IMR-90 (cell line): ENCODE data around the gene CYB561A3. TPM values are rescaled to one million over a fixed set of nuclear protein-coding genes. Genes with fewer than 3 reads are reported as not detected.

ENCODE experiments used
- ATAC-seq: fragments of 200-7000 bp; cut with Tn5 transposase; 2 replicates; pipeline ENCODE4 v1.9.1; 2020; ENCODE audit warnings: low read depth, mild to moderate bottlenecking, moderate library complexity
- BruUV-seq: library from RNA; stranded (reverse); fragments of 400-500 nt; replicated peaks from 2 replicates; lab custom pipeline; 2021; lab: Mats Ljungman, UMichigan
- CTCF ChIA-PET: fragments of 300-600 bp; formaldehyde crosslinking; extraction: SDS; loops from one replicate; lab custom pipeline; 2021; ENCODE audit warnings: antibody characterized with exemption; lab: Yijun Ruan, JAX
- POLR2A ChIA-PET: fragments of 300-600 bp; sonication (Branson Sonifier 250); formaldehyde crosslinking; loops from one replicate; lab custom pipeline; 2022; ENCODE audit warnings: antibody characterized with exemption; ENCODE audit not compliant: unreplicated experiment; lab: Charles Lee
- DNase-seq: peaks from one replicate; pipeline ENCODE4 v3.0.0; 2013
- H2AFZ ChIP-seq: replicated peaks from 2 replicates; pipeline ENCODE3; 2013; ENCODE audit warnings: low read length, mild to moderate bottlenecking; ENCODE audit not compliant: poor library complexity
- H2AK5ac ChIP-seq: 2 replicates; pipeline ENCODE4 v1.6.1; 2013; ENCODE audit warnings: low read depth, low read length, inconsistent platforms
- H2AK9ac ChIP-seq: replicated peaks from 2 replicates; pipeline ENCODE3; 2013; ENCODE audit warnings: mild to moderate bottlenecking, low read depth, low read length, moderate library complexity; ENCODE audit not compliant: poor library complexity
- H2BK120ac ChIP-seq: 2 replicates; pipeline ENCODE4 v1.6.1; 2013; ENCODE audit warnings: low read depth, low read length, inconsistent platforms
- H2BK15ac ChIP-seq: 3 replicates; pipeline ENCODE4 v1.6.1; 2013; ENCODE audit warnings: low read depth, low read length, inconsistent platforms
- H2BK20ac ChIP-seq: 2 replicates; pipeline ENCODE4 v1.6.1; 2013; ENCODE audit warnings: low read depth, mild to moderate bottlenecking, inconsistent platforms, low read length, moderate library complexity
- H2BK5ac ChIP-seq: 2 replicates; pipeline ENCODE4 v1.6.1; 2013; ENCODE audit warnings: mild to moderate bottlenecking, low read depth, low read length, inconsistent platforms; ENCODE audit not compliant: poor library complexity, severe bottlenecking
- H3K14ac ChIP-seq: replicated peaks from 2 replicates; pipeline ENCODE4 v1.6.1; 2013; ENCODE audit warnings: low read depth, low read length, inconsistent platforms
- H3K18ac ChIP-seq: 2 replicates; pipeline ENCODE4 v1.6.1; 2013; ENCODE audit warnings: low read depth, low read length, control low read depth
- H3K23ac ChIP-seq: 2 replicates; pipeline ENCODE4 v1.6.1; 2013; ENCODE audit warnings: low read depth, low read length, inconsistent platforms
- H3K27ac ChIP-seq: 2 replicates; pipeline ENCODE4 v1.5.1; 2013; ENCODE audit warnings: mild to moderate bottlenecking, control low read depth, low read length; ENCODE audit not compliant: insufficient read depth
- H3K27me3 ChIP-seq: 2 replicates; pipeline ENCODE4 v1.6.1; 2013; ENCODE audit warnings: low read length; ENCODE audit not compliant: control insufficient read depth, insufficient read depth
- H3K36me3 ChIP-seq: 2 replicates; pipeline ENCODE4 v1.6.1; 2013; ENCODE audit warnings: low read length, mixed read lengths; ENCODE audit not compliant: control insufficient read depth, insufficient read depth
- H3K4ac ChIP-seq: 2 replicates; pipeline ENCODE4 v1.6.1; 2013; ENCODE audit warnings: low read depth, low read length, inconsistent platforms
- H3K4me1 ChIP-seq: 2 replicates; pipeline ENCODE4 v1.6.1; 2013; ENCODE audit warnings: low read length, mixed read lengths; ENCODE audit not compliant: control insufficient read depth, insufficient read depth
- H3K4me2 ChIP-seq: 2 replicates; pipeline ENCODE4 v1.6.1; 2013; ENCODE audit warnings: low read depth, mild to moderate bottlenecking, control low read depth, low read length, moderate library complexity
- H3K4me3 ChIP-seq: 2 replicates; pipeline ENCODE4 v1.5.1; 2013; ENCODE audit warnings: low read depth, mild to moderate bottlenecking, control low read depth, low read length, moderate library complexity; ENCODE audit not compliant: insufficient read depth
- H3K56ac ChIP-seq: 2 replicates; pipeline ENCODE4 v1.6.1; 2013; ENCODE audit warnings: low read length, inconsistent platforms; ENCODE audit not compliant: insufficient read depth; ENCODE audit errors: extremely low read depth
- H3K79me1 ChIP-seq, 2 experiments: 2 replicates each; pipeline ENCODE4 v1.6.1; 2013; ENCODE audit warnings: low read length in 2 of 2, inconsistent platforms in 1 of 2, low read depth in 1 of 2
- H3K9ac ChIP-seq: 2 replicates; pipeline ENCODE4 v1.6.1; 2013; ENCODE audit warnings: low read depth, low read length, control low read depth
- H3K9me1 ChIP-seq: 2 replicates; pipeline ENCODE4 v1.6.1; 2013; ENCODE audit warnings: low read length, inconsistent platforms; ENCODE audit not compliant: insufficient read depth
- H3K9me3 ChIP-seq: 2 replicates; pipeline ENCODE4 v1.6.1; 2013; ENCODE audit warnings: low read length; ENCODE audit not compliant: control insufficient read depth, insufficient read depth
- H4K20me1 ChIP-seq: 2 replicates; pipeline ENCODE4 v1.6.1; 2013; ENCODE audit warnings: low read length, inconsistent platforms; ENCODE audit not compliant: insufficient read depth
- H4K5ac ChIP-seq: 2 replicates; pipeline ENCODE4 v1.6.1; 2013; ENCODE audit warnings: mild to moderate bottlenecking, low read depth, low read length, control low read depth
- H4K8ac ChIP-seq, 2 experiments: 2 replicates each; pipeline ENCODE4 v1.6.1; 2013; ENCODE audit warnings: low read depth in 2 of 2, low read length in 2 of 2, control low read depth in 1 of 2, inconsistent platforms in 1 of 2
- H4K91ac ChIP-seq: 2 replicates; pipeline ENCODE4 v1.6.1; 2013; ENCODE audit warnings: low read depth, low read length, inconsistent platforms; ENCODE audit not compliant: insufficient read depth
- BHLHE40 ChIP-seq: fragments of 150-350 bp; IDR thresholded peaks from 2 replicates; pipeline ENCODE4 v1.6.1; 2016; ENCODE audit warnings: mild to moderate bottlenecking, low read depth, low read length
- CEBPB ChIP-seq: IDR thresholded peaks from 2 replicates; pipeline ENCODE4 v1.6.1; 2012; ENCODE audit warnings: low read depth, low read length, improper control_type of control experiment
- CHD1 ChIP-seq: IDR thresholded peaks from 2 replicates; pipeline ENCODE4 v1.6.1; 2012; ENCODE audit warnings: low read depth, low read length, improper control_type of control experiment
- CTCF ChIP-seq: conservative IDR thresholded peaks from 2 replicates; pipeline ENCODE4 v1.5.1; 2012; ENCODE audit warnings: mild to moderate bottlenecking, low read depth, low read length, improper control_type of control experiment
- ELK1 ChIP-seq: fragments of 150-350 bp; IDR thresholded peaks from 2 replicates; pipeline ENCODE4 v1.6.1; 2016; ENCODE audit warnings: low read depth, mild to moderate bottlenecking, low read length, moderate library complexity, borderline replicate concordance
- MAFK ChIP-seq: IDR thresholded peaks from 2 replicates; pipeline ENCODE4 v1.6.1; 2012; ENCODE audit warnings: low read depth, low read length, improper control_type of control experiment
- MAZ ChIP-seq: IDR thresholded peaks from 2 replicates; pipeline ENCODE4 v1.6.1; 2012; ENCODE audit warnings: low read depth, mild to moderate bottlenecking, low read length, improper control_type of control experiment, moderate library complexity, borderline replicate concordance
- NFE2L2 ChIP-seq: fragments of 150-350 bp; IDR thresholded peaks from 2 replicates; pipeline ENCODE4 v1.6.1; 2016; ENCODE audit warnings: low read depth, mild to moderate bottlenecking, low read length
- RAD21 ChIP-seq: IDR thresholded peaks from 2 replicates; pipeline ENCODE4 v1.6.1; 2012; ENCODE audit warnings: low read length, improper control_type of control experiment
- USF2 ChIP-seq: fragments of 150-350 bp; IDR thresholded peaks from 2 replicates; pipeline ENCODE4 v1.6.1; 2017; ENCODE audit warnings: mild to moderate bottlenecking, antibody characterized with exemption, low read length, low read depth
- WGBS, 2 experiments: methylation state at CpG; one replicate each; pipeline versions ENCODE4 v1.1.5 to v1.1.7; 2013; ENCODE audit warnings: missing lambda C conversion rate in 2 of 2; ENCODE audit not compliant: insufficient read length in 1 of 2; ENCODE audit errors: extremely low coverage in 2 of 2; 5-methylcytosine and 5-hydroxymethylcytosine counted together
- dilution Hi-C: fragments of 300-500 bp; cut with HindIII; formaldehyde crosslinking; loops from one replicate; pipeline ENCODE4 v1.14.3; 2018; ENCODE audit warnings: low sequenced_read_pairs; ENCODE audit not compliant: unreplicated experiment
- in situ Hi-C: fragments of 300-500 bp; cut with MboI; formaldehyde crosslinking; loops from 3 replicates; pipeline ENCODE4 v1.14.3; 2019; ENCODE audit warnings: low sequenced_read_pairs, inconsistent platforms, mixed read lengths
- intact Hi-C: fragments of 100-400 bp; cut with micrococcal nuclease; formaldehyde crosslinking; loops from 2 replicates; pipeline ENCODE4 v1.10.0; 2022
- polyA plus RNA-seq, 3 experiments: library from polyadenylated mRNA; depleted of rRNA; stranded (reverse); fragments of >200 nt; gene quantifications; 2 replicates each; pipeline ENCODE4 v1.2.3, GENCODE V29; 2012; ENCODE audit warnings: low replicate concordance in 1 of 3
- total RNA-seq: library from RNA; depleted of rRNA; stranded (reverse); fragments of >200 nt; gene quantifications from 2 replicates; pipeline ENCODE4 v1.2.3, GENCODE V29; 2012

The CYB561A3 gene
- total and polyA plus RNA-seq, 2 of the 4 experiments (the other 2 are of a cell fraction) = 13.6 to 39.2 TPM

GRCh38 chr11:61358566-61358965 lies 3.1 kb downstream of the CYB561A3 start:
- peaks cover 30 to 46% of the 10 kb centered on the region in 2 experiments for H3K79me1 ChIP-seq
- H3K23ac ChIP-seq = no peak overlapping the region
- in situ Hi-C loops = no loop called here
- peaks cover 13% of the 10 kb centered on the region for H3K36me3 ChIP-seq
- intact Hi-C loops = no loop called here
- no peak for ATAC-seq
- WGBS, 2 experiments = 64% methylated on average over 1 of the region's 11 CpGs; no CpG with 5 or more reads in 1 of the 2 experiments
- H2BK15ac ChIP-seq = no peak overlapping the region
- TF ChIP-seq NFE2L2 = no peak
- TF ChIP-seq CEBPB = no peak
- TF ChIP-seq BHLHE40 = no peak
- TF ChIP-seq CTCF = no peak
- no peak for TF ChIP-seq MAZ
- no peak for TF ChIP-seq MAFK
- TF ChIP-seq CHD1 = no peak
- TF ChIP-seq ELK1 = no peak
- no peak for TF ChIP-seq RAD21
- TF ChIP-seq USF2 = no peak
- H3K4ac ChIP-seq = no peak overlapping the region
- H4K20me1 ChIP-seq = no peaks in the 10 kb centered on the region
- no peak overlapping the region for H3K56ac ChIP-seq
- ChIA-PET CTCF (no interaction called here), POLR2A (no interaction called here)
- no peak overlapping the region for H3K18ac ChIP-seq
- H2AK5ac ChIP-seq = no peak overlapping the region
- H4K8ac ChIP-seq = no peak overlapping the region
- no TSS peak for BruUV-seq
- dilution Hi-C loops = no loop called here
- no peak overlapping the region for H3K27ac ChIP-seq
- no peak overlapping the region for H2BK20ac ChIP-seq
- no peak overlapping the region for H2AK9ac ChIP-seq
- no peaks in the 10 kb centered on the region for H3K27me3 ChIP-seq
- no peak overlapping the region for H4K91ac ChIP-seq
- no peak overlapping the region for H4K5ac ChIP-seq
- no peak overlapping the region for H2AFZ ChIP-seq
- no peak overlapping the region for H2BK5ac ChIP-seq
- H3K4me1 ChIP-seq = peaks cover 2% of the 10 kb centered on the region; the same call in 1 of the 2 replicates
- H3K9ac ChIP-seq = no peak overlapping the region
- no peak for DNase-seq
- H3K4me2 ChIP-seq = no peak overlapping the region
- no peak overlapping the region for H3K4me3 ChIP-seq
- H3K9me3 ChIP-seq = no peaks in the 10 kb centered on the region
- H3K14ac ChIP-seq = no peak overlapping the region
- H2BK120ac ChIP-seq = no peak overlapping the region
- H3K9me1 ChIP-seq = peaks cover 5% of the 10 kb centered on the region
